ENCODE results near the gene BCKDHB.
"Not testable (repeated sequence)": the region's sequence is repeated elsewhere in the genome, so short reads cannot be mapped to it uniquely, and the experiment has no call there.

Gene BCKDHB

DNA sequence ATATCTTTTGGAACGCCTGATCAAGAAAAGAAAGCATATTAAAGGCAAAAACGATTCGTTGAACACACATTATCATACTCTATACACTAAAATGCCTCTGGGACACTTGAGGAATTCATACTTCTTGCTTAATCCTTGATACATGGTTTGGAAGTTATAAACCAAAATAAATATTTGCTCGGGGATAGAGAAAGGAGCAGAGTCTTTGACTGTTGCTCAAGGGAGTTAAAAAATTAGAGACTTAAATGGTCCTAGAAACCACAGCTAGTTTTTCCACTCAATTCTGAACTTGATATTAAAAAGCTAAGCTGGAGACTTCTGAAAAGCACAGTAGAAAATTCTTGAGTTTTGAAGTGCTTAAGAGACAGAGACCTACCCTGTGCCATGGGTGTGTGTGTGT lies 98.9 kb downstream of the BCKDHB start:
- no peak for DNase-seq (ENCODE audit: low read depth in 2 of 2, low spot score in 1 of 2)

DNA sequence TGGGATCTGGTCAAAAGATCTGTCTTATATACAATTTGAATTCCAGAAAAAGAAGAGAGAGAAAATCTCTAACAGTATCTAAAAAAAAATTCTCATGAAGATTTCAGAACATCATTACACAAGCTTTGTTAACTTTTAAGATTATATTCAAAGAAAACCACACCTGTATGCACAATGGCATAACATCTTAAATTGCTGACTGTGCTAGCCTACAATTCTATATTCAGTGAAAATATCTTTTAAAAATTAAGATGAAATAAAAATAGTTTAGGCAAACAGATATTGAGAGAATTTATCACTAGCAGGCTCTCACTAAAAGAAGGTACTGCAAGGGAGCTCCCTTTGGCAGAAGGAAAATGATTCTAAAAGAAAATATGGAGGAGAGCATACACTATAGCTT lies 100.3 kb downstream of the BCKDHB start:
- DNase-seq (ENCODE audit: low read depth in 2 of 2, low spot score in 1 of 2): no peak

DNA sequence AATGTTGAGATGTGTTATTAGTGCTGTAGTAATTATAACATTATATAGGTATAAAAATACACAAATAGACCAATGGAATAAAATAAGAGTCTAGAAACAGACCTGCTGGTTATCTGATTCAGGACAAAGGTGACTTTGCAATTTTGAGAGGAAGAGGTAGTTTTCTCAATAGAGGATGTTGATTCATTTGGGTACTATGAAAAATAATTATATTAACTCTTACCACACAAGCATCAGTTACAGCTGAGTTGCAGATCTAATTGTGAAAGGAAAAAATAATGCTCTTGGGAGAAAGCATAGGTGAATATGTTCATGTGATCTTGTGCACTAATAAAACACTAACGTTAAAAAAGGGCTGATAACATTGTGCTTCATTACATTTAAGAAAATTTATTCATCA lies 103.0 kb downstream of the BCKDHB start:
- no peak for DNase-seq (ENCODE audit: low read depth in 2 of 2, low spot score in 1 of 2)

DNA sequence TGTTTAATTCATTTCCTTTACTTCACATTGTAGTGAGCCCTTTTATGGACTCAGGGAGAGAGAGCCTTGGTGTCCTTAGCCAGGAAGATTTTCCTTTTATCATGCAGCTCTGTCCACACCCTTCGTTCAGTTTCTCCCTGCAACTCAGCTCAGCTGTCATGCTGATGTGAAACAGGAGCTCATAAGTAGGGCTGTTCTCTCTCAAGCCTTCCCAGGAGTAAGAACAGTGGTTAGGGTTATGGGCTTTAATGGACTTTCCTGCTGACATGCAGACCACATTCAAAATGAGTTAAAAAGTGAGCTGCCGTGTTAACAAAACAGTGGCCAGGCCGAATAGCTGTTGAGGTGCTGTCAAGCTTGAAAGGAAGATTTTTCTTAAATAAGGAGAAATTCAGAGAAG lies 104.1 kb downstream of the BCKDHB start:
- DNase-seq (ENCODE audit: low read depth in 2 of 2, low spot score in 1 of 2): no peak

DNA sequence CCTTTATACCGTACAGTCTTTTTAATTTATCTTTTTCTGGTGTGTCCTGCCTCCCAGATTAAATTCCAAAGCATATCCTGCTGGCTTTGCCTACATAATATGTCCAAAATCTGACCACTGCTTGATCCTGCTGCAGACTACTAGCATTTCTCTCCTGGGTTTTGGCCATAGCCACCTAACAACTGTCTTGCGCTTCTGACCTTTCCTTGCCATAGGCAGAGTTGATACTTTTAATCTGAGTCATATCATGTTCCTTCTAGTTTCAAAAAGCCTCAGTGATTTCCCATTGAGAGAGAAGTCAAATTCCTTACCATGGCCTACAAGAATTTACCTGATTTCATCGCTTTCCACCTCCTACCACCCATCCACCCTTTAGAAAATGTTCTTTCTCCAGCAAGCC lies 104.8 kb downstream of the BCKDHB start:
- DNase-seq (ENCODE audit: low read depth in 2 of 2, low spot score in 1 of 2): no peak

DNA sequence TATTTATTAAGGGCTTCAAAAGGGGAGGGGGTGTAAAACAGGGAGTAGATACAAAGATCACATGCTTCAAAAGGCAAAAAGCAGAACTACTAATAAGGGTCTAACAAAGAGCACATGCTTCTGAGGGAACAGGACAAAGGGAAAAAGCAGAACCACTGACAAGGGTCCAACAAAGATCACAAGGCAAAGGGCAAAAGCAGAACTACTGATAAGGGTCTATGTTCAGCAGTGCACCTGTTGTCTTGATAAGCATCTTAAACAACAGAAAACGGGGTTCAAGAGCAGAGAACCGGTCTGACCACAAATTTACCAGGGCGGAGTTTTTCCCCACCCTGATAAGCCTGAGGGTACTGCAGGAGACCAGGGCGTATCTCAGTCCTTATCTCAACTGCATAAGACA lies 105.4 kb downstream of the BCKDHB start:
- DNase-seq (ENCODE audit: low read depth in 2 of 2, low spot score in 1 of 2): not testable (repeated sequence)

DNA sequence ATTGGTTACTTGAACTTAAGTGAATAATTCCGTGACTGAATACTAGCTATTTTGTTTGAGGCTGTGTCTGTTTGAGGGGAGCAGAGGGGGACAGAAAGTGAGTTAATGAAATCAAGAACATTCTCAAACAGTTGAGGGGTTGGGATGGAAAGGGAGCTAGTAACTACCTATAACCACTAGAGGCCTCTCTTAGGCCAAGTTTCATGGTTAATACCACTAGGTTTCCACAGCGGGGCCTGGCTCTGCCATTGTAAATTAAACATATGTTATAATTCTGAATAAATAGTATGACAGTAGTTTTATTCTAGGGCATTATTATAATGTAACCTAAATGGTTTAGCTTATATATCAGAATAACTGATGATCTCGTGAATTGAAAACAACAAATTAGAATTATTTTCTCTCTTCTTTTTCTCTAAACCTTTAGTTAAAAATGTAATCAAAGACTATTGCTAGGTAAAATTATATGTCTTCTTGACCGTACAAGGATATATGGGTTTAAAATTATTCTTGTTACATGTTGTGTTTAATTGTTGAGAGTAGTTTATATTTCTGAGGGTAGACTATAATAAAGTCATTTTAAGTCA lies 108.1 kb downstream of the BCKDHB start:
- DNase-seq (ENCODE audit: low read depth in 2 of 2, low spot score in 1 of 2): no peak

DNA sequence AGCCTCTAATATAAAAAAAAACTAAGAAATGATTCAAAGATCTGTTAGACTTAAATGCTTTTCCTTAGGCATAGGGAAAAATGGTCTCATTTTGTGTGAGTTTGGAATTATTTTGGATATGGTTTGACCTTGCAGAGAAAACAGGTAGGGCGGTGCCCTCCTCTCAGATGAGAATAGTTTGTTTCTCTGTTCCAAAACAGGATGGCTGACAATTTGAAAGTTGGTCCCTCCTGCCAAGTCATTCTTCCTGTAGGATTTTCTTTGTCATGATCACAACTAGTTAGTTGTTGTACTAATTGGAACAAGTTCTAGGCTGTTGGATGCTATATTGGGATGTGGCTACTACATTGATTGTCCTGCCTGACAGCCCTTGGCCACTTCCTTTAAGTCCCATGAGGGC lies 108.6 kb downstream of the BCKDHB start:
- DNase-seq (ENCODE audit: low read depth in 2 of 2, low spot score in 1 of 2): no peak

DNA sequence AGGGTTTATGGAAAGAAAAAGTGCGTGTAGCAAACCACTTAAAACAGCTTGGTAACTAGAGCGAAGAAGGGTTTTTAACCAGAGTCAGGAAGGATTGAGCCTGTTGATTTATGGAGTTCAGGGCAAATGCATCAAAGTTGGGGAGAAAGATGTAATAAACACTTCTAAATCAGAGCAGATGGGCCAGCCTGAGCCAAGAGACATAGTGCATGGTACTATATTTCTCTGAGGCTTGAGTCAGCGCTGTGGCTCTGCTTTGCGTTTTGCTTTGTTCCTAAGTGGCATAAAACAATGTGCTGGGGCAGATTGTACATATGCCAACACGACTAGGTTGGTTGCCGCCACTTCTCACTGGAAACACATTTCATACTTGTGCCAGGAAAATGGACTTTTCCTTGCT lies 111.3 kb downstream of the BCKDHB start:
- DNase-seq (ENCODE audit: low read depth in 2 of 2, low spot score in 1 of 2): no peak

DNA sequence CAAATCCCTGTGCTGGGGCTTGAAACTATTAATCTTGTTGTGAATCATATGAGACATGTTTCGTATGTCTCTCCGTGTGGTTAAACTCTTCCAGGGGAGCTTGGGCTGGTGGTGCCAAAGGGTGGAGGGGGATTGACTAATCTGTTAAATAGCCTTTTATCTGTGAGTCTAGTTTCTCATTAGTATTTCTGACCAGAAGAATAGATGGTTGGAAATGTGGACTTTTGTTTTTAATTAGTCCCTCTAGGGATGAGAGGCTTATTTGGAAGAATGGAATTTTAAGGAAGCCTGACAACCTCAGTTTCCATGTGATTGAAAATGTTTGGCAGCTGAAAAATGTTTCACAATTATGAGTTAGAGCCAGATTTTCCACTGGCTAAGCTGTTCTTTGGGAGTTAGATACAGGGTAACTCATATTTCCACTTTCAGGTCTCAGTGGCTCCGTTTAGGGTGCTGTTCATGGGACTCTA lies 117.3 kb downstream of the BCKDHB start:
- no peak for DNase-seq (ENCODE audit: low read depth in 2 of 2, low spot score in 1 of 2)

DNA sequence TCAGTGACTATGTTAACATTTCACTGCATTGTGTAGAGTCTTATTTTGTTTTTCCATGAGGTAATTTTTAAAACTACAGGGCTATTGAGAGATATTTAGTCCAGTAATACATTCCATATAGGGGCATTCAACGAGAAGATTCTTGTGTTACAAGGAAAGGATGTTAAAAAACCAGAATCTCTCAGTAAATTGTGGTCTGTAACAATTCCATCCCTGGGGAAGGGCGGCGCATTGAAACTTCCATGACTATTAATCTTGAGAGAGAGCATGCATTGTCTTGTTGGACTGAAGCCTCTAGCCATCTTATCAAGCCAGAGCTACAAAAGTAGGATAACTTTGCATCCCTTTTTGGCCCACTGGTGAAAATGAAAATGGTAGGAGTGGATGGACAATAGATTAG lies 119.7 kb downstream of the BCKDHB start:
- DNase-seq (ENCODE audit: low read depth in 2 of 2, low spot score in 1 of 2): no peak

DNA sequence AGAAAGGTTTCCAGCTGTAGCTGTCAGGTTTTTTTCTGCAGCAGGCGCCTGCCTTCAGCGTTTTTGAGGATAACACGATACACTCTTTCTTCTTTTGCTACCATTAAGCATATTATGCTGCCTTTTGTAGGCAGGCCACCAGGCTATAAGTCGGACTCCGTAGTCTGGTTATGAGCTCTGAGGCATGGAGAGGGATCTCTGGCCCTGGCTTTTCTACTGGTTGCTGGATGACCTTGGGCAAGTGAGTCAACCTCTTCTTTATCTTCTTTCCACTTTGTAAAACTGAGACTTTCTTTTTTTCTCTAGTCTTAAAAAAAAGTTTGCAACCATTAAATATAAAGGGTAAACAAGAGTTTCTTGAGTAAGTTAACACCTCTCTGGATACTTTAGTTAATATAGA lies 120.2 kb downstream of the BCKDHB start:
- DNase-seq (ENCODE audit: low read depth in 2 of 2, low spot score in 1 of 2): no peak

DNA sequence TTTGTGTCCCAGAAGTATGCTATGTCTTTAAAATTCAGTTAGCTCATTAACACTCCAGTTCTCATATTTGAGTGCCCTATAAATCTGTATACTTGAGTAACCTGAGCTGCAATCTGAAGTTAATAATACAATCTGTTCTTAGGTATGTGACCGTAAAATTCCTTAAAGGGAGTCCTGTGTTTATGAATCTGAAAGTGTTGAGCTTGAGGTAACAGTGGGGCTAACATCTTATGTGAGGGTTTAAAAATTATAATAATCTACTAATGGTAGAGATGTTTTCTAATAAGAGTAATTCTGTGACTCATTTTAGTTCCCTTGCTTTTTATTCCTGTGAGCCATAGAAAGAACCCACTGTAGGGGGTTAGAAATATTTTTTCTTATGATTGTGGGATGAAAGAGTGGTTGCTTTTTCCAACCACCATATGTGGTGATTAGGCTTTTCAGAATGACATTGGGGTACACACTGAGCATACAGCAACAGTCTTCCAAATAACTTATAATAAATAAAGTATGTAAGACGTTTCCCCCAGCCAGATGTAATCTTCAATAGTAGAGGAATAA lies 121.2 kb downstream of the BCKDHB start:
- DNase-seq (ENCODE audit: low read depth in 2 of 2, low spot score in 1 of 2): no peak

DNA sequence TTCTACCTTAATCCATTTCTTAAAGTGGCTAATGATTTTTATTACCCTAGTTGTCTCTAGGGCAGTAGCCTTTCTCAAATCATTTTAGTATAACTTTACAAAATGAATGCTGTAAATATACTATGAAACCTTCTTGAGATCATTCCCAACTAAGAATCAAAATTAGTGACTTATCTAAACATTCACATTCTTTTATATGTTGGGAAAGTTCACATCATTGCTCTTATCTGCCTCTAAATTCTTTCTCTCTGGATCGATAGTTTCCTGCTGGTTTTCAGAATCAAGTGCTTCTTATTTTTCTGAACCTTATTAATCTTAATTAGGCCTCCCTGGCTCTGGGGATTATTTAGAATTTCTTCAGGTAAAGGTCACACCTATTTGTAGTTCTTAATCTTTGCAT lies 126.8 kb downstream of the BCKDHB start:
- no peak for DNase-seq (ENCODE audit: low read depth in 2 of 2, low spot score in 1 of 2)

DNA sequence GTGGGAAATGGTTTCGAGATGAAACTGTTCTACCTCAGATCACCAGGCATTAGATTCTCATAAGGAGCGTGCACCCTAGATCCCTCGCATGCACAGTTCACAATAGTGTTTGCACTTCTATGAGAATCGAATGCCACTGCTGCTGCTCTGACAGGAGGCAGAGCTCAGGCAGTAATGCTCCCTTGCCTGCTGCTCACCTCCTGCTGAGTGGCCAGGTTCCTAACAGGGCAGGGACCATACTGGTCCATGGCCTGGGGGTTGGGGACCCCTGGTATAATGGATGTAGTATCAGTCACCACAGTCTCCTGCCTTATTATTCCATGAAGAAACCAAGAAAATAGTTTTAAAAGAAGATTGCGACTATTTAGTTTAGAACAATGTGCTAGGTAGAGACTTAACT lies 127.5 kb downstream of the BCKDHB start:
- no peak for DNase-seq (ENCODE audit: low read depth in 2 of 2, low spot score in 1 of 2)

DNA sequence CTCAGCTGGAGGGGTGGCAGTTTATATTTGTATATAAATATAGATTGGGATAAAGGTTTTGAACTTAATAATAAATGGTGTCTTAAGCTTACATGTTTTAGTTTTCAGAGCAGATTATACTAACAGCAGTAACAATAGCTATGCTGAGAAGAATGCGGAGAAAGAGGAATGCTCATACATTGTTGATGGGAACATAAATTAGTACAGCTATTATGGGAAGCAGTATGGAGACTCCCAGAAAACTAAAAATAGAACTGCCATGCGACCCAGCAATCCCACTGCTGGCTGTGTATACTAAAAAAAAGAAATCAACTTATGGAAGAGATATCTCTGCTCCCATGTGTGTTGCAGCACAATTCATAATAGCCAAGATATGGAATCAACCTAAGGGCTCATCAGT lies 127.9 kb downstream of the BCKDHB start:
- DNase-seq (ENCODE audit: low read depth in 2 of 2, low spot score in 1 of 2): no peak

DNA sequence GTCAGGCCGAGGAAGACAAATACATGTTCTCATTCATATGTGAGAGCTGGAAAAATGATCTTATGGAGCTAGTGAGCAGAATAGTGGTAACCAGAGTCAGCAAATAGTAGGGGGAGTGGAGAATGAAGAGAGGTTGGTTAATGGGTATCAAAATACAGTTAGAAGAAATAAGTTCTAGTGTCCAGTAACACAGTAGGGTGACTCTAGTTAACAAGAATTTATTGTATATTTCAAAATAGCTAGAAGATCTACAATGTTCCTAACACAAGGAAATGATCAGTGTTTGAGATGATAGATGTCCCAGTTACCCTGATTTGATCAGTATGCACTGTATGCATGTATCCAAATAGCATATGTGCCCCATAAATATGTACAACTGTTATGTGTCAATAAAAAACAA lies 128.4 kb downstream of the BCKDHB start:
- DNase-seq (ENCODE audit: low read depth in 2 of 2, low spot score in 1 of 2): no peak

DNA sequence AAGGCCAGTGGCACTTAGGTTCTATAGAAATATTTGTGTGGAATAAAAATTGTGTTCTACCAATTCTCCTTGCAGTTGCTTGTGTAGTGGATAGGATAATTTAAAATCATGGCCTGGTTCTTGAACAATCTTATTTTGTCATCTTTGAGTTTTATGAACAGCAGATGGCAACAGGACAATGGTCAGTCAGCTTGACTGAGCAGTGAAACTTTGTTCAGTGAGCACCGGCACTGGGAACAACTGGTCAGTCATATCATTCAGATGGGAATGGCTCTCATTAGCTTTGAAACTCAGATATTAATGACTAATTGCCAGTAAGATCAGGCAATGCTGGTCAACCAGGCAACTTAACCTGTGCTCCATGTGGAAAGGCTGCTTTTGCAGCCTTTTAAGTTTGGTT lies 129.2 kb downstream of the BCKDHB start:
- DNase-seq (ENCODE audit: low read depth in 2 of 2, low spot score in 1 of 2): no peak

DNA sequence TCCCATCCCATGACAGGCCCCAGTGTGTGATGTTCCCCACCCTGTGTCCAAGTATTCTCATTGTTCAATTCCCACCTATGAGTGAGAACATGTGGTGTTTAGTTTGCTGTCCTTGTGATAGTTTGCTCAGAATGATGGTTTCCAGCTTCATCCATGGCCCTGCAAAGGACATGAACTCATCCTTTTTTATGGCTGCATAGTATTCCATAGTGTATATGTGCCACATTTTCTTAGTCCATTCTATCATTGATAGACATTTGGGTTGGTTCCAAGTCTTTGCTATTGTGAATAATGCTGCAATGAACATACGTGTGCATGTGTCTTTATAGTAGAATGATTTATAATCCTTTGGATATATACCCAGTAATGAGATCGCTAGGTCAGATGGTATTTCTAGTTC lies 132.3 kb downstream of the BCKDHB start:
- not testable (repeated sequence) for DNase-seq (ENCODE audit: low read depth in 2 of 2, low spot score in 1 of 2)

DNA sequence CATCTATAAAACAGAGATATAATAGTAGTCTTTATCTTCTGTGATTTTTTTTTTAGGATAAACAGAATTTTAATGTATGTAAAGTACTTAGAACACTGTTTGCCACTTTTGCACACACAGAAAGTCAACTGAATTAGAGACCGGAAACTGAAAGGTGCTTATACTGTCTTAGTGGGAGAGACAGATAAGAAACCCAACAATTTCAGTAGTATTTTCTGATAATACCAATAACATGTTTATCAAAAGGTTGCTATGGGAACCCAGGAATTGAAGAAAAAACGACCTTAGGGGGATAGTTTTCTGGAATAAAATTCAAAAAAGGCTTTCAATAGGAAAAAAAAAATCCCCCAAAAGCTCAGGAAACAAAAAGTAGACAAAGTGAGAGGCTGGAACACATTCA lies 138.6 kb downstream of the BCKDHB start:
- DNase-seq (ENCODE audit: low read depth in 2 of 2, low spot score in 1 of 2): no peak

DNA sequence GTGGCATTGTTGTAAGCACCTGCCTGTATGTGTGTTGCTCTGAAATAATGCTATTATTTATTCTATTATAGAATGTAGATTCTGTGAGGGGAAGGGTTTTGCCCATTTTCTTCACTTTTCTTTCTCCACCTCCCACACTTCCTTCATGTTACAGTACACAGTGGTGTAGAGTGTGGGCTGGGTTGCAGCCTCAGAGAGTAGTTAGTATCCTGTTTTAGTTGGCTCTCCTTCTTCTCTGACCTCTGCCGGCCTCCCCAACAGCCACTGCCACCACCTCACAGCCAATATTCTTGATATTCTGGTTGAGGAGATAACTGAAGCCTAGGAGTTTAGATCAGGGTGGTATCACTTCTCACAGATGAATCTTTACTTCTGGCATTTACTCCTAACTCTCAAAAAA lies 143.4 kb downstream of the BCKDHB start:
- DNase-seq (ENCODE audit: low read depth in 2 of 2, low spot score in 1 of 2): no peak

DNA sequence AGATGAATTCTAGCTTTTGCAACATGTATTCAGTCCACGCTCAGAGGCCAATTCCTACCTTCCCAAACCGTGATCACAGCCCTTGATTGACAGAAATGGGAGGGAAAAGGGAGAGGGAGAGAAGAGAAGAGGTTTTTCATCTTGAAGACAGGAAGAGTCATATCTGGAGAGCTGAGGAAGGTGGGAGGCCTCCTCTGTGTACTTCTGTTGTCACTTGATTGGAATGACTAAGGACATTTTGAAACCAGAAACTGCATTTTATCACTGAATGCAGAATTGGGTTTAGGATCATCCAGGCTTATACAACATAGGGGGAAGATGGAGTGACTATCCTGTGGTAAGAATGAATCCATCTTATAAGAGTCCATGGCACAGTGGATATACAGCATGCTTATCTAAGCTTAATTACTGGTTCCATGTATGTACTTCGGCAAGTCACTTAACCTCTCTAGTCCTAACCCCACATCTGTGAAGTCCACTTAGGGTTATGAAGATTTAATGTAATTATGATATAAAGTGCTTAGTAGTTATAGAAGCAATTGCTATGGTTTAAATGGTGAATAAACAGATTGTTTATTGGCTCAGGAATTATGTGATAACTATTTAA lies 144.0 kb downstream of the BCKDHB start:
- no peak for DNase-seq (ENCODE audit: low read depth in 2 of 2, low spot score in 1 of 2)

DNA sequence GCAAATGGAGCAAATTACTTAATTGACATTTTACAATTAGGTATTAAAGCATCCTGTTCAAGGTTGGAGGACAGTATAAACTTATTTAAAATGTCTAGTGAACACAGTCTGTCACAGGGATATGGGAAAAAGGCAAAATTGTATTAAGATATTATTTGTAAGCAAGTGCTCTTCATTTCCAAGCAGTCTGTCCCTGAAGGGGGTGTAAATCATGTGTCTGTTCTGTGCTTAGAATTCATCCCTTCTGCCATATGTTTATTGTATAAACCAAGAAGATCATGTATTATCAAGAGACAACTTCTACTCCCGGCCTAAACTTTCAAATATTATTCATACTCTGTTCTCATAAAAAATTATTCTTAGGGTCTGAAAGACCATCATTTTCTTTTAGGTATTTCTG lies 144.8 kb downstream of the BCKDHB start:
- no peak for DNase-seq (ENCODE audit: low read depth in 2 of 2, low spot score in 1 of 2)

Measured in stimulated activated CD8-positive, alpha-beta memory T cell treated with anti-CD3 and anti-CD28 coated beads, Interleukin-4, amount 100 ng/mL, for 4 hours (primary cell).